K562 (cell line): ENCODE data around the gene IKBKG. TPM values are rescaled to one million over a fixed set of nuclear protein-coding genes. Genes with fewer than 3 reads are reported as not detected.
A peak's percentile ranks its signal among the peaks of the same experiment; 100 is the strongest.

Source experiments
- ATAC-seq: fragments of 200-7000 bp; cut with Tn5 transposase; 3 replicates; pipeline ENCODE4 v1.9.1; 2020; ENCODE audit warnings: moderate library complexity
- BruUV-seq: library from RNA; stranded (reverse); fragments of 400-500 nt; replicated peaks from 2 replicates; lab custom pipeline; 2021; lab: Mats Ljungman, UMichigan
- CTCF ChIA-PET: fragments of 300-600 bp; formaldehyde crosslinking; extraction: SDS; loops from one replicate; lab custom pipeline; 2021; ENCODE audit warnings: low intra/inter-chr PET ratio; lab: Yijun Ruan, JAX
- POLR2A ChIA-PET: fragments of 300-600, 350-650 bp; sonication (Branson Sonifier 250); formaldehyde crosslinking; extraction: SDS; loops from one replicate; lab custom pipeline; 2021; ENCODE audit warnings: antibody characterized with exemption, inconsistent platforms; lab: Yijun Ruan, JAX
- DNase-seq, 4 experiments: peaks; one replicate each; pipeline versions ENCODE4 v3.0.0 to v3.0.0-alpha.2; 2011 to 2018; ENCODE audit warnings: low spot score in 3 of 4, mixed read lengths in 3 of 4; ENCODE audit errors: extremely low read depth in 1 of 4
- FAIRE-seq: peaks from 2 replicates; lab custom pipeline; 2011; peaks lifted over from hg19 to GRCh38; lab: Jason Lieb, UNC
- H2AFZ ChIP-seq: 2 replicates; pipeline ENCODE4 v1.6.0; 2011; ENCODE audit warnings: low read depth, low read length, control low read depth, inconsistent platforms
- H3K27ac ChIP-seq: fragments of 200-600 bp; 3 replicates; pipeline ENCODE4 v1.8.0; 2011; ENCODE audit warnings: low read depth, mild to moderate bottlenecking, control low read depth, inconsistent platforms, low read length, moderate library complexity, mixed read lengths; ENCODE audit errors: extremely low read depth
- H3K27me3 ChIP-seq, 2 experiments: fragments of 300-600 bp in 1 of 2; 2 replicates in 1 of 2; 3 replicates in 1 of 2; pipeline versions ENCODE4 v1.6.0 to v1.8.0; 2011; ENCODE audit warnings: inconsistent platforms in 2 of 2, low read length in 2 of 2, mild to moderate bottlenecking in 1 of 2, mixed read lengths in 1 of 2, moderate library complexity in 1 of 2; ENCODE audit not compliant: control insufficient read depth in 2 of 2, insufficient read depth in 2 of 2
- H3K36me3 ChIP-seq: fragments of 300-600 bp; 3 replicates; pipeline ENCODE4 v1.8.0; 2011; ENCODE audit warnings: mild to moderate bottlenecking, low read length, inconsistent platforms; ENCODE audit not compliant: control insufficient read depth, insufficient read depth
- H3K4me1 ChIP-seq, 2 experiments: fragments of 200-600 bp in 1 of 2; replicated peaks in 1 of 2; 2 replicates in 1 of 2; 3 replicates in 1 of 2; pipeline versions ENCODE4 v1.5.1 to v1.8.0; 2011; ENCODE audit warnings: inconsistent platforms in 2 of 2, low read length in 2 of 2, mild to moderate bottlenecking in 1 of 2, mixed read lengths in 1 of 2, moderate library complexity in 1 of 2; ENCODE audit not compliant: control insufficient read depth in 2 of 2, insufficient read depth in 2 of 2
- H3K4me2 ChIP-seq: 2 replicates; pipeline ENCODE4 v1.6.1; 2011; ENCODE audit warnings: low read length, control low read depth, inconsistent platforms, mixed read lengths; ENCODE audit not compliant: insufficient read depth
- H3K4me3 ChIP-seq: fragments of 200-600 bp; sonication (generic), shearing (Covaris generic); 2 replicates; pipeline ENCODE4 v1.5.1; 2016; ENCODE audit warnings: control low read depth, inconsistent platforms
- H3K79me2 ChIP-seq: fragments of 200-600 bp; 3 replicates; pipeline ENCODE4 v1.8.0; 2011; ENCODE audit warnings: low read length, inconsistent platforms; ENCODE audit not compliant: control insufficient read depth, insufficient read depth
- H3K9ac ChIP-seq, 2 experiments: 2 replicates each; pipeline versions ENCODE4 v1.6.0 to v1.6.1; 2011; ENCODE audit warnings: low read depth in 2 of 2, low read length in 2 of 2, control low read depth in 1 of 2, inconsistent platforms in 1 of 2, mild to moderate bottlenecking in 1 of 2, mixed read lengths in 1 of 2; ENCODE audit not compliant: insufficient read depth in 1 of 2
- H3K9me1 ChIP-seq: one replicate; pipeline ENCODE4 v1.6.0; 2011; ENCODE audit warnings: inconsistent platforms, mild to moderate bottlenecking, low read length, moderate library complexity; ENCODE audit not compliant: control insufficient read depth, insufficient read depth
- H3K9me3 ChIP-seq: replicated peaks from 2 replicates; pipeline ENCODE4 v1.5.1; 2011; ENCODE audit warnings: low read depth, low read length, inconsistent platforms; ENCODE audit not compliant: control insufficient read depth, insufficient read depth
- H4K20me1 ChIP-seq: replicated peaks from 2 replicates; pipeline ENCODE4 v1.6.1; 2011; ENCODE audit warnings: low read length, inconsistent platforms, mixed read lengths; ENCODE audit not compliant: control insufficient read depth, insufficient read depth
- DIDO1 ChIP-seq: fragments of 450-650 bp; IDR thresholded peaks from 2 replicates; pipeline ENCODE4 v1.6.1; 2016; ENCODE audit warnings: low read depth, missing biosample characterization, missing genetic modification characterization
- ELF2 ChIP-seq: fragments of 250-450 bp; sonication (Bioruptor Pico); IDR thresholded peaks from 2 replicates; pipeline ENCODE4 v1.5.0; 2021; ENCODE audit warnings: mild to moderate bottlenecking
- FOS ChIP-seq: IDR thresholded peaks from 3 replicates; pipeline ENCODE4 v1.6.1; 2011; ENCODE audit not compliant: insufficient read length; ENCODE audit errors: extremely low read depth
- FOXA1 ChIP-seq: fragments of 450-650 bp; IDR thresholded peaks from 2 replicates; pipeline ENCODE4 v1.6.1; 2016; ENCODE audit warnings: mild to moderate bottlenecking, borderline replicate concordance
- NFE2 ChIP-seq: IDR thresholded peaks from 2 replicates; pipeline ENCODE4 v1.6.1; 2014; ENCODE audit warnings: antibody characterized with exemption, low read depth
- NRF1 ChIP-seq, 2 experiments: fragments of 450-650 bp; IDR thresholded peaks in 1 of 2; conservative IDR thresholded peaks in 1 of 2; 2 replicates each; pipeline ENCODE4 v1.6.1; 2014; ENCODE audit warnings: mild to moderate bottlenecking in 2 of 2
- POLR2A ChIP-seq: fragments of 450-650 bp; conservative IDR thresholded peaks from 2 replicates; pipeline ENCODE4 v1.6.1; 2016
- PRMT5 ChIP-seq: sonication (generic); formaldehyde crosslinking; IDR thresholded peaks from 2 replicates; pipeline ENCODE4 v1.5.0; 2020; ENCODE audit warnings: missing genetic modification reagents
- SMARCC2 ChIP-seq: fragments of 450-650 bp; IDR thresholded peaks from 2 replicates; pipeline ENCODE4 v1.6.1; 2017; ENCODE audit warnings: antibody characterized with exemption, moderate library complexity, mild to moderate bottlenecking, low read depth
- TCF3 ChIP-seq: sonication (generic); formaldehyde crosslinking; IDR thresholded peaks from 2 replicates; pipeline ENCODE4 v1.4.0; 2020; ENCODE audit warnings: mild to moderate bottlenecking, missing genetic modification reagents
- YY1 ChIP-seq, 3 experiments: IDR thresholded peaks; 2 replicates each; pipeline ENCODE4 v1.6.1; 2011; ENCODE audit warnings: low read length in 2 of 3, mild to moderate bottlenecking in 2 of 3, moderate library complexity in 2 of 3, borderline replicate concordance in 1 of 3, control low read depth in 1 of 3, low read depth in 1 of 3; ENCODE audit not compliant: insufficient read depth in 3 of 3, insufficient replicate concordance in 2 of 3, control insufficient read depth in 1 of 3, insufficient read length in 1 of 3; ENCODE audit errors: extremely low read depth in 1 of 3
- ZBTB17 ChIP-seq: fragments of 450-650 bp; formaldehyde crosslinking; IDR thresholded peaks from 2 replicates; pipeline ENCODE4 v1.4.0; 2020; ENCODE audit warnings: mild to moderate bottlenecking
- ZNF699 ChIP-seq: fragments of 250-450 bp; sonication (Bioruptor Pico); IDR thresholded peaks from 2 replicates; pipeline ENCODE4 v1.8.0; 2021; ENCODE audit warnings: mild to moderate bottlenecking, moderate library complexity; ENCODE audit not compliant: insufficient replicate concordance
- WGBS: fragments of 100-300 bp; shearing (Covaris generic); methylation state at CpG from one replicate; pipeline ENCODE4 v1.1.6; 2016; ENCODE audit warnings: low coverage, mixed read lengths; ENCODE audit not compliant: insufficient coverage; ENCODE audit errors: missing lambda C conversion rate; 5-methylcytosine and 5-hydroxymethylcytosine counted together
- in situ Hi-C: fragments of 300-500 bp; cut with MboI; formaldehyde crosslinking; loops from 4 replicates; pipeline ENCODE4 v1.15.0; 2018; ENCODE audit warnings: inconsistent platforms, mixed read lengths
- intact Hi-C: fragments of 100-400 bp; cut with micrococcal nuclease; formaldehyde crosslinking; loops from 2 replicates; pipeline ENCODE4 v1.14.2; 2022
- polyA plus RNA-seq, 8 experiments: library from polyadenylated mRNA; depleted of rRNA in 4 of 8; stranded (reverse) in 5 of 8; unstranded in 3 of 8; fragments of >200 nt; fragmentation: Nextera tagmentation in 2 of 8; fragmentation: Illumina TruSeq in 1 of 8; extraction: Ambion mirVana in 2 of 8; extraction: Trizol in 1 of 8; gene quantifications; 2 replicates each; pipeline versions ENCODE4 v1.2.1 to v1.2.3, GENCODE V29; 2011 to 2014; ENCODE audit warnings: inconsistent platforms in 1 of 8, missing spikeins in 1 of 8
- total RNA-seq, 7 experiments: library from RNA; depleted of rRNA in 6 of 7; stranded (reverse); fragments of >200 nt in 6 of 7; fragmentation: Illumina TruSeq in 2 of 7; extraction: Trizol in 2 of 7; gene quantifications; 2 replicates each; pipeline versions ENCODE4 v1.2.1 to v1.2.3, GENCODE V29; 2011 to 2021; ENCODE audit warnings: low replicate concordance in 1 of 7
- TF ChIP-seq, protein P1 (sequence below): sonication (generic); formaldehyde crosslinking; IDR thresholded peaks from 2 replicates; pipeline ENCODE4 v1.8.1; 2022; ENCODE audit warnings: missing genetic modification reagents
- TF ChIP-seq, protein P2 (sequence below): sonication (generic); formaldehyde crosslinking; IDR thresholded peaks from 2 replicates; pipeline ENCODE4 v1.8.1; 2023; ENCODE audit warnings: mild to moderate bottlenecking, missing genetic modification reagents
- TF ChIP-seq, protein P3 (sequence below): IDR thresholded peaks from 2 replicates; pipeline ENCODE4 v1.6.1; 2012; ENCODE audit warnings: low read depth, low read length, improper control_type of control experiment, borderline replicate concordance

The IKBKG gene
- total and polyA plus RNA-seq, 9 of the 15 experiments (the other 6 are each of a cell fraction or from before 2014, with no cell fraction given) = 0.68 to 60.0 (median 21.9) TPM

DNA sequence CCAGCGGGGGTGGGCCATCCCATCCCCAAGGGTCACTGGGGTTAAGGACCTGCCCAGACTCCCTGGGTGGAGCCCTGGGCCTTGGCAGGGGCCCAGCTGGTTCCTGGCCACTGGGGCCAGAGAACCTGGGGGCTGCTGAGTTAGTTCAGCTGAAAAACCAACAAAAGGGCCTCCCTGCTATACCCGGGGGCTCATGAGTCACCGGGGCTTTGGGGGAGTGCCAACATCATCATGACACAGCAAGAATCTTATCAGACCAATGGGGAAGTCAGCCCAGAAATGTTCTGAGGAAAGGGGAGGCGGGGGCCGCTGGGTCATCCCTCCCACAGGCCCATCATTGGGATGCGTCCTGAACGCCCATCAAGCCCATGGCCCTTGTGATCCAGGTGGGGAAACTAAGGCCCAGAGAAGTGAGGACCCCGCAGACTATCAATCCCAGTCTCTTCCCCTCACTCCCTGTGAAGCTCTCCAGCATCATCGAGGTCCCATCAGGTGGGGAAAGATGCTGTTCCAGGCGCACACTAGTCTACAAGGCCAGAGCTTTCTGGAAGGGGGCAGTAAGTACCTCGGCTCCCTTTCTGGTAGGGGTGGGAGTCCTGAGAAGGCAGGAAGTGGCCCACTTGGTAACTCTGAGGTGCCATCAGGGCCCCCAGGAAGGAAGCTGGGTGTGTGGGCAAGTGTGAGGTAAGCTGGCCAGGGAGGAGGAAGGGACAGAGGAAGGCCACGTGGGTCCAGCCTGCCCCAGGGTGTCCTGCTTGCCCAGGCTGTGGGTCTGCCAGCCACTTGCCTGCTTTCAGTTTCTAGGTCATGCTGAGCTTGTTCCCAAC, 5.3 kb upstream of the IKBKG start:
- TSS peak; percentile 76 for BruUV-seq
- H3K36me3 ChIP-seq = peaks cover 61% of the 10 kb centered on the region
- peak overlapping the region; percentile 87 for H3K4me2 ChIP-seq
- ChIA-PET CTCF (no interaction called here), POLR2A (interaction anchor here (0.5 to 1.9 kb wide), 10 partner anchors 10 to 619 kb away, joined by 3 to 12 read pairs (median 4); partner anchors contain the start of gene EMD)
- H3K4me3 ChIP-seq = peak overlapping the region; percentile 33
- peak; percentile 97 for FAIRE-seq
- intact Hi-C loops (no loop called here), in situ Hi-C loops (loop anchor here (25.0 kb wide), 1 partner anchor 380 kb away; no protein-coding TSS in a partner anchor)
- no peaks in the 10 kb centered on the region for H3K9me1 ChIP-seq
- H3K9me3 ChIP-seq = no peaks in the 10 kb centered on the region
- whole genome bisulfite sequencing = 5% methylated on average over 8 of the region's 12 CpGs
- DNase-seq = peak; percentile 83 to 96 (median 88)
- H3K27ac ChIP-seq = peak overlapping the region; percentile 94
- H3K27me3 ChIP-seq = no peaks in the 10 kb centered on the region
- peak; percentile 83 for ATAC-seq
- peak overlapping the region; percentile 91 for H3K9ac ChIP-seq
- no peaks in the 10 kb centered on the region for H4K20me1 ChIP-seq
- peaks cover 73% of the 10 kb centered on the region for H3K79me2 ChIP-seq
- peaks cover 40 to 56% of the 10 kb centered on the region in 2 experiments for H3K4me1 ChIP-seq
- peak overlapping the region; percentile 9; the same call in 1 of the 2 replicates for H2AFZ ChIP-seq
- 0 out of 4 replicates have a peak, but pooled peaks of 1 of the 2 experiments have one; percentile 29 for TF ChIP-seq NRF1 (conservative IDR thresholded peaks at IDR 0.05 in 1 of 2, IDR thresholded peaks at IDR 0.05 in 1 of 2)
- TF ChIP-seq, protein P1, sequence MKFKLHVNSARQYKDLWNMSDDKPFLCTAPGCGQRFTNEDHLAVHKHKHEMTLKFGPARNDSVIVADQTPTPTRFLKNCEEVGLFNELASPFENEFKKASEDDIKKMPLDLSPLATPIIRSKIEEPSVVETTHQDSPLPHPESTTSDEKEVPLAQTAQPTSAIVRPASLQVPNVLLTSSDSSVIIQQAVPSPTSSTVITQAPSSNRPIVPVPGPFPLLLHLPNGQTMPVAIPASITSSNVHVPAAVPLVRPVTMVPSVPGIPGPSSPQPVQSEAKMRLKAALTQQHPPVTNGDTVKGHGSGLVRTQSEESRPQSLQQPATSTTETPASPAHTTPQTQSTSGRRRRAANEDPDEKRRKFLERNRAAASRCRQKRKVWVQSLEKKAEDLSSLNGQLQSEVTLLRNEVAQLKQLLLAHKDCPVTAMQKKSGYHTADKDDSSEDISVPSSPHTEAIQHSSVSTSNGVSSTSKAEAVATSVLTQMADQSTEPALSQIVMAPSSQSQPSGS (CRISPR knock-in tag) = no peak
- TF ChIP-seq YY1 (IDR thresholded peaks at IDR 0.05; ENCODE audit: borderline replicate concordance in 1 of 3, control insufficient read depth in 1 of 3, extremely low read depth in 1 of 3, insufficient read depth in 3 of 3, insufficient read length in 1 of 3, insufficient replicate concordance in 2 of 3, low read depth in 1 of 3, low read length in 2 of 3) = peak in 1 of 3 experiments; percentile 38
- TF ChIP-seq ELF2 = no peak
- TF ChIP-seq, protein P2, sequence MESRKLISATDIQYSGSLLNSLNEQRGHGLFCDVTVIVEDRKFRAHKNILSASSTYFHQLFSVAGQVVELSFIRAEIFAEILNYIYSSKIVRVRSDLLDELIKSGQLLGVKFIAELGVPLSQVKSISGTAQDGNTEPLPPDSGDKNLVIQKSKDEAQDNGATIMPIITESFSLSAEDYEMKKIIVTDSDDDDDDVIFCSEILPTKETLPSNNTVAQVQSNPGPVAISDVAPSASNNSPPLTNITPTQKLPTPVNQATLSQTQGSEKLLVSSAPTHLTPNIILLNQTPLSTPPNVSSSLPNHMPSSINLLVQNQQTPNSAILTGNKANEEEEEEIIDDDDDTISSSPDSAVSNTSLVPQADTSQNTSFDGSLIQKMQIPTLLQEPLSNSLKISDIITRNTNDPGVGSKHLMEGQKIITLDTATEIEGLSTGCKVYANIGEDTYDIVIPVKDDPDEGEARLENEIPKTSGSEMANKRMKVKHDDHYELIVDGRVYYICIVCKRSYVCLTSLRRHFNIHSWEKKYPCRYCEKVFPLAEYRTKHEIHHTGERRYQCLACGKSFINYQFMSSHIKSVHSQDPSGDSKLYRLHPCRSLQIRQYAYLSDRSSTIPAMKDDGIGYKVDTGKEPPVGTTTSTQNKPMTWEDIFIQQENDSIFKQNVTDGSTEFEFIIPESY (CRISPR knock-in tag) = 0 out of 2 replicates have a peak, but pooled peaks have one; percentile 16
- TF ChIP-seq ZNF699 = no peak
- no peak for TF ChIP-seq FOXA1
- TF ChIP-seq, protein P3, sequence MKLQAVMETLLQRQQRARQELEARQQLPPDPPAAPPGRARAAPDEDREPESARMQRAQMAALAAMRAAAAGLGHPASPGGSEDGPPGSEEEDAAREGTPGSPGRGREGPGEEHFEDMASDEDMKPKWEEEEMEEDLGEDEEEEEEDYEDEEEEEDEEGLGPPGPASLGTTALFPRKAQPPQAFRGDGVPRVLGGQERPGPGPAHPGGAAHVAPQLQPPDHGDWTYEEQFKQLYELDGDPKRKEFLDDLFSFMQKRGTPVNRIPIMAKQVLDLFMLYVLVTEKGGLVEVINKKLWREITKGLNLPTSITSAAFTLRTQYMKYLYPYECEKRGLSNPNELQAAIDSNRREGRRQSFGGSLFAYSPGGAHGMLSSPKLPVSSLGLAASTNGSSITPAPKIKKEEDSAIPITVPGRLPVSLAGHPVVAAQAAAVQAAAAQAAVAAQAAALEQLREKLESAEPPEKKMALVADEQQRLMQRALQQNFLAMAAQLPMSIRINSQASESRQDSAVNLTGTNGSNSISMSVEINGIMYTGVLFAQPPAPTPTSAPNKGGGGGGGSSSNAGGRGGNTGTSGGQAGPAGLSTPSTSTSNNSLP = no peak
- TF ChIP-seq FOS = peak; percentile 70
- no peak for TF ChIP-seq ZBTB17 (CRISPR knock-in tag)
- no peak for TF ChIP-seq PRMT5
- TF ChIP-seq POLR2A = peak; percentile 57
- TF ChIP-seq NFE2 = peak; percentile 99
- TF ChIP-seq TCF3 (CRISPR knock-in tag) = peak; percentile 25; the same call in 1 of the 2 replicates
- 0 out of 2 replicates have a peak, but pooled peaks have one; percentile 5 for TF ChIP-seq DIDO1 (tag)
- peak; percentile 93 for TF ChIP-seq SMARCC2
